Neural cell (in vitro differentiated cells): ENCODE data around the gene RFC4. TPM values are rescaled to one million over a fixed set of nuclear protein-coding genes. Genes with fewer than 3 reads are reported as not detected.

Experiments used
- H2AFZ ChIP-seq: fragments of 200-600, 300-800 bp; sonication (generic), shearing (Covaris generic); 2 replicates; pipeline ENCODE4 v1.6.0; 2014; ENCODE audit warnings: low read depth, mild to moderate bottlenecking, antibody characterized with exemption, low read length, moderate library complexity
- H3F3A ChIP-seq: fragments of 200-600 bp; shearing (Covaris generic); 2 replicates; pipeline ENCODE4 v1.6.1; 2016; ENCODE audit warnings: mild to moderate bottlenecking, moderate library complexity, mixed read lengths, antibody characterized with exemption, low read length; ENCODE audit not compliant: insufficient read depth, poor library complexity, severe bottlenecking
- H3K27ac ChIP-seq: fragments of 200-600, 300-800 bp; sonication (generic), shearing (Covaris generic); 2 replicates; pipeline ENCODE4 v1.5.1; 2014; ENCODE audit warnings: mild to moderate bottlenecking, low read length, moderate library complexity
- H3K27me3 ChIP-seq: fragments of 300-800, 200-600 bp; sonication (generic), shearing (Covaris generic); 2 replicates; pipeline ENCODE4 v1.6.0; 2014; ENCODE audit warnings: mild to moderate bottlenecking, low read depth, low read length, moderate library complexity; ENCODE audit not compliant: insufficient read depth
- H3K36me3 ChIP-seq: fragments of 300-800, 200-600 bp; sonication (generic), shearing (Covaris generic); 2 replicates; pipeline ENCODE4 v1.5.1; 2014; ENCODE audit warnings: mild to moderate bottlenecking, antibody characterized with exemption, low read length, moderate library complexity; ENCODE audit not compliant: insufficient read depth
- H3K4me2 ChIP-seq: fragments of 300-800, 200-600 bp; sonication (generic), shearing (Covaris generic); 2 replicates; pipeline ENCODE4 v1.6.0; 2014; ENCODE audit warnings: mild to moderate bottlenecking, low read length
- H3K4me3 ChIP-seq: fragments of 300-800, 200-600 bp; sonication (generic), shearing (Covaris generic); 2 replicates; pipeline ENCODE4 v1.5.1; 2014; ENCODE audit warnings: mild to moderate bottlenecking, low read length, moderate library complexity
- H3K79me2 ChIP-seq: fragments of 200-600 bp; shearing (Covaris generic); replicated peaks from 2 replicates; pipeline ENCODE4 v1.6.0; 2014; ENCODE audit warnings: mild to moderate bottlenecking, low read length, moderate library complexity; ENCODE audit not compliant: insufficient read depth
- H3K9ac ChIP-seq: fragments of 300-800, 200-600 bp; sonication (generic), shearing (Covaris generic); 2 replicates; pipeline ENCODE4 v1.6.1; 2016; ENCODE audit warnings: mild to moderate bottlenecking, low read length, mixed read lengths
- H3K9me2 ChIP-seq: fragments of 200-600 bp; shearing (Covaris generic); 2 replicates; pipeline ENCODE4 v1.6.1; 2016; ENCODE audit warnings: mild to moderate bottlenecking, low read length, mixed read lengths; ENCODE audit not compliant: insufficient read depth
- H3K9me3 ChIP-seq: fragments of 200-600, 300-800 bp; sonication (generic), shearing (Covaris generic); 2 replicates; pipeline ENCODE4 v1.6.1; 2016; ENCODE audit warnings: mild to moderate bottlenecking, mixed run types, low read length, moderate library complexity, mixed read lengths
- H4K20me1 ChIP-seq: fragments of 200-600 bp; shearing (Covaris generic); 2 replicates; pipeline ENCODE4 v1.6.1; 2016; ENCODE audit warnings: mild to moderate bottlenecking, mixed run types; ENCODE audit not compliant: insufficient read depth
- CTCF ChIP-seq: fragments of 450-650 bp; IDR thresholded peaks from 2 replicates; pipeline ENCODE4 v1.5.1; 2014; ENCODE audit warnings: antibody characterized with exemption, mild to moderate bottlenecking, moderate library complexity; ENCODE audit not compliant: poor library complexity, severe bottlenecking
- EP300 ChIP-seq: fragments of 450-650 bp; conservative IDR thresholded peaks from 2 replicates; pipeline ENCODE4 v1.6.1; 2014; ENCODE audit warnings: antibody characterized with exemption, mild to moderate bottlenecking, moderate library complexity; ENCODE audit not compliant: poor library complexity, severe bottlenecking
- EZH2 ChIP-seq: fragments of 200-600, 300-800 bp; shearing (Covaris generic), sonication (generic); IDR thresholded peaks from 2 replicates; pipeline ENCODE4 v1.6.1; 2014; ENCODE audit warnings: antibody characterized with exemption, low read length, borderline replicate concordance, mild to moderate bottlenecking; ENCODE audit not compliant: insufficient read depth, poor library complexity, severe bottlenecking
- MXI1 ChIP-seq: fragments of 450-650 bp; conservative IDR thresholded peaks from 2 replicates; pipeline ENCODE4 v1.6.1; 2014; ENCODE audit warnings: antibody characterized with exemption, mild to moderate bottlenecking; ENCODE audit not compliant: poor library complexity, severe bottlenecking
- RAD21 ChIP-seq: fragments of 450-650 bp; conservative IDR thresholded peaks from 2 replicates; pipeline ENCODE4 v1.6.1; 2014; ENCODE audit warnings: antibody characterized with exemption, mild to moderate bottlenecking, moderate library complexity
- REST ChIP-seq: IDR thresholded peaks from 2 replicates; pipeline ENCODE4 v1.6.1; 2012; ENCODE audit warnings: borderline replicate concordance
- SMC3 ChIP-seq: fragments of 450-650 bp; conservative IDR thresholded peaks from 2 replicates; pipeline ENCODE4 v1.6.1; 2014; ENCODE audit warnings: antibody characterized with exemption, mild to moderate bottlenecking, moderate library complexity; ENCODE audit not compliant: poor library complexity
- TAF1 ChIP-seq: IDR thresholded peaks from 2 replicates; pipeline ENCODE4 v1.6.1; 2012; ENCODE audit warnings: low read depth
- polyA plus RNA-seq: library from polyadenylated mRNA; depleted of rRNA; stranded (reverse); fragments of >200 nt; gene quantifications from 2 replicates; pipeline ENCODE4 v1.2.3, GENCODE V29; 2014

The RFC4 gene
- polyA plus RNA-seq, 1 donor from 2014 or later = 85.2 TPM

- no peaks in the 10 kb centered on the region for H3K79me2 ChIP-seq
- H3K36me3 ChIP-seq = no peaks in the 10 kb centered on the region
- no peaks in the 10 kb centered on the region for H4K20me1 ChIP-seq
- TF ChIP-seq RAD21 = peak; percentile 85
- TF ChIP-seq SMC3 = peak; percentile 83
- TF ChIP-seq CTCF = peak; percentile 85
- TF ChIP-seq EP300 = no peak
- TF ChIP-seq TAF1 = no peak
- no peak overlapping the region for H2AFZ ChIP-seq
- H3K9ac ChIP-seq = no peak overlapping the region
- H3K9me3 ChIP-seq = no peaks in the 10 kb centered on the region
- no peak overlapping the region for H3K4me3 ChIP-seq
- H3K9me2 ChIP-seq = no peaks in the 10 kb centered on the region
- no peaks in the 10 kb centered on the region for H3F3A ChIP-seq
- H3K4me2 ChIP-seq = no peak overlapping the region
- no peaks in the 10 kb centered on the region for H3K27me3 ChIP-seq
- H3K27ac ChIP-seq = no peak overlapping the region
Observed at GRCh38 chr3:186849374-186849975, 43.2 kb upstream of the RFC4 start.

DNA sequence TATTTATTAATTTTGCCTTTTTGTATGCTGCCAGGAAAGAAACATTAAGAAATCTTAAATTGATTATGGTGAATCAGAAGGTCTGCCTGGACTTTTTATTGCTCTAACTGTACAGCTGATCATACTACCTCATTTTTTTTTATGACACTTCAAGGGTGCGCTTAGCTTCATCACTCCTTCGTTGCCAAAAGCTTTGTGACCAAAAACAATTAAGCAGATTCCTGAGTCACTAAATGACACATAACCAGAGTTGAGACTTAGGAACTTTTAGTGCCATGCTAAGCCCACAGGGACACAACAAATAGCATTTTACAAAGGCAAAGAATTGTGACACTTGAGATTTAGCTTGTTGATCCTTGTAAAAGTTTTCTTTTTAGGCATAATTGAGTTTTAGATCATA is 41.2 kb upstream of the RFC4 start:
- TF ChIP-seq TAF1 (no peak), EP300 (no peak), EZH2 (no peak), REST (no peak), MXI1 (no peak), SMC3 (no peak), CTCF (no peak)

More for the DNA sequence above, 41.2 kb upstream of the RFC4 start:
- Histone ChIP-seq H3K36me3 (no peaks in the 10 kb centered on the region), H3K4me2 (no peak overlapping the region), H3K27ac (no peak overlapping the region), H3K9ac (no peak overlapping the region), H3K79me2 (no peaks in the 10 kb centered on the region), H3K27me3 (no peaks in the 10 kb centered on the region), H3K4me3 (no peak overlapping the region), H3K9me3 (no peaks in the 10 kb centered on the region), H4K20me1 (no peaks in the 10 kb centered on the region), H3F3A (no peaks in the 10 kb centered on the region), H3K9me2 (no peaks in the 10 kb centered on the region), H2AFZ (no peak overlapping the region)
